Psoas muscle (tissue), 8 donors: ENCODE results near the gene CFAP99. TPM values are rescaled to one million over a fixed set of nuclear protein-coding genes. Genes with fewer than 3 reads are reported as not detected.

Source experiments
- ATAC-seq, 4 donors: fragments of 200-7000 bp; cut with Tn5 transposase; one replicate each; pipeline ENCODE4 v1.9.1; 2020; ENCODE audit warnings: moderate library complexity in 3 of 4, mild to moderate bottlenecking in 2 of 4
- DNase-seq, 2 donors: peaks; one replicate each; pipeline ENCODE4 v3.0.0-alpha.2; 2020
- H3K27ac ChIP-seq: fragments of 200-600 bp; one replicate; pipeline ENCODE4 v1.8.0; 2022
- H3K27me3 ChIP-seq, 3 donors: fragments of 200-600 bp in 1 of 3; one replicate each; pipeline versions ENCODE4 v1.6.1 to v1.8.0; 2013 to 2022; ENCODE audit warnings: low read length in 2 of 3, mild to moderate bottlenecking in 2 of 3, moderate library complexity in 1 of 3; ENCODE audit not compliant: insufficient read depth in 3 of 3
- H3K36me3 ChIP-seq, 2 donors: fragments of 200-600 bp in 1 of 2; one replicate each; pipeline versions ENCODE4 v1.6.1 to v1.8.0; 2013 to 2022; ENCODE audit warnings: low read depth in 1 of 2, mild to moderate bottlenecking in 1 of 2, moderate library complexity in 1 of 2; ENCODE audit not compliant: insufficient read depth in 1 of 2
- H3K4me1 ChIP-seq: fragments of 200-600 bp; one replicate; pipeline ENCODE4 v1.8.0; 2022
- H3K4me3 ChIP-seq: fragments of 200-600 bp; one replicate; pipeline ENCODE4 v1.8.0; 2022; ENCODE audit warnings: mild to moderate bottlenecking
- H3K9me3 ChIP-seq: fragments of 200-600 bp; one replicate; pipeline ENCODE4 v1.8.0; 2022
- WGBS, 3 donors: extraction: QIAGEN DNeasy Blood & Tissue Kit; methylation state at CpG; one replicate each; pipeline versions ENCODE4 v1.1.6 to v1.1.7; 2013; 5-methylcytosine and 5-hydroxymethylcytosine counted together
- intact Hi-C, 2 donors: fragments of 100-400 bp; cut with DNase I; formaldehyde crosslinking; loops; one replicate each; pipeline versions ENCODE4 v1.11.0 to v1.14.2; 2022
- polyA plus RNA-seq, 3 donors: library from polyadenylated mRNA; stranded (reverse); fragments of 200-250 nt; gene quantifications; one replicate each; pipeline ENCODE4 v1.2.3, GENCODE V29; 2013
- total RNA-seq, 4 donors: library from RNA; stranded (reverse); fragmentation: NEBNext Ultra II Directional in 2 of 4; extraction: Animal tissue kit (Norgen Biotek cat#: 25700) in 2 of 4; gene quantifications; one replicate each; pipeline versions ENCODE4 v1.2.1 to v1.2.4, GENCODE V29; 2021 to 2023
- TF ChIP-seq, protein P1 (sequence below): fragments of 200-600 bp; IDR thresholded peaks from one replicate; pipeline ENCODE4 v1.8.0; 2022; ENCODE audit warnings: antibody characterized with exemption
- donor health status: healthy with polysubstance abuse.
- donor health status: DM: no; HTN: no; CAD: no; lungs with moderate emphysema.
- donor health status: Bipolar disorder and iron deficiency.
- donor health status: healthy.
- donor health status: DM: yes; HTN: yes; CAD: no.
- donor health status: DM: no; HTN: no; CAD: no.
- donor health status: DM: no; HTN: no; CAD: no.
- donor health status: DM: yes; HTN: yes; CAD: no.

CFAP99 gene
- total and polyA plus RNA-seq, 7 donors = 0.03 TPM; not detected in 5

DNA sequence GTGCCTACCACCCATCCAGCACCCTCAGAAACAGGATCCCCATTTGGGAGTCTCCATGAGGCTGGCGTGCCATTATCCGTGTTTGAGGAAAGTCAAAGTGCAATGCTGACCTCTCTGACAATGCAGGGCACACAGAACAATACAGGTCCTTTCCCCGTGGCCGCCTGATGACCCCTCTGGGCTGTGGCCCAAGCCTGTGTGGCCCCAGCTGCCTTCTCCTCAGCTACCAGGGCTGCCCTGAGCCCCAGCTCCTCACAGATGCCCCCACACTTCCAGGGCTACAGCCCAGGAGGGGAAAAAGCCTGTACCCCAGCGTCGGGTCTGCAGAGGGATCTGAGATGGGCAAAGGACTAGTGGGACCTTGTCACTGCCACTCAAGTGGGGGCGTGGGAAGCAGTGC, 15.8 kb upstream of the CFAP99 start:
- Histone ChIP-seq H3K9me3 (no peaks in the 10 kb centered on the region), H3K36me3 (no peaks in the 10 kb centered on the region), H3K4me1 (peaks cover 24% of the 10 kb centered on the region), H3K4me3 (peak overlapping the region; percentile 54), H3K27me3 (no peaks in the 10 kb centered on the region), H3K27ac (peak overlapping the region; percentile 71)
- peak in 3 of 4 donors; percentile 31 to 62 (median 33) for ATAC-seq
- TF ChIP-seq, protein P1, sequence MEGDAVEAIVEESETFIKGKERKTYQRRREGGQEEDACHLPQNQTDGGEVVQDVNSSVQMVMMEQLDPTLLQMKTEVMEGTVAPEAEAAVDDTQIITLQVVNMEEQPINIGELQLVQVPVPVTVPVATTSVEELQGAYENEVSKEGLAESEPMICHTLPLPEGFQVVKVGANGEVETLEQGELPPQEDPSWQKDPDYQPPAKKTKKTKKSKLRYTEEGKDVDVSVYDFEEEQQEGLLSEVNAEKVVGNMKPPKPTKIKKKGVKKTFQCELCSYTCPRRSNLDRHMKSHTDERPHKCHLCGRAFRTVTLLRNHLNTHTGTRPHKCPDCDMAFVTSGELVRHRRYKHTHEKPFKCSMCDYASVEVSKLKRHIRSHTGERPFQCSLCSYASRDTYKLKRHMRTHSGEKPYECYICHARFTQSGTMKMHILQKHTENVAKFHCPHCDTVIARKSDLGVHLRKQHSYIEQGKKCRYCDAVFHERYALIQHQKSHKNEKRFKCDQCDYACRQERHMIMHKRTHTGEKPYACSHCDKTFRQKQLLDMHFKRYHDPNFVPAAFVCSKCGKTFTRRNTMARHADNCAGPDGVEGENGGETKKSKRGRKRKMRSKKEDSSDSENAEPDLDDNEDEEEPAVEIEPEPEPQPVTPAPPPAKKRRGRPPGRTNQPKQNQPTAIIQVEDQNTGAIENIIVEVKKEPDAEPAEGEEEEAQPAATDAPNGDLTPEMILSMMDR = no peak
- 31 to 45% (median 39%) methylated on average over 6 to 7 of the region's 7 CpGs for WGBS, 3 donors
- peak in 1 of 2 donors; percentile 44 for DNase-seq
- intact Hi-C loops = loop anchor here in 1 of 2 donors (5.0 kb wide), 2 partner anchors 41 to 136 kb away; no protein-coding TSS in a partner anchor

DNA sequence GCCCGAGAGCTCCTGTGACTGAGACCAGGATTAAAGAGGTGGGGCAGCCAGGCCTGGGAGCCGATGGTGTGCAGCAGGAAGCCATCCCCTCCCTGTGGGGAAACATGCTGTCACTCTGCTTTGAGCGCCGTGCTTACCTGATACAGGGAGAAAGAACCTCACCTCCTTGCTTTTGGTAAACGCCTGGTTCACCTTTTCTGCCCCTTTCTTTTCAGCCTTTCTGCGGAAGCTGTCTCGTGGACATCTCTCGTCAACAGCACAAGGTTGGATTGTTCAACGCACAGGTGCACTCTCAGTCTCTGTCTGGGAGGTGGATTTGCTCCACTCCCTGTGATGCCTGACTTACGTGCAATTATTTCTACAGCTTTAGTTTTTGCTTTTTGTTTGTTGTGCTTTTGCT, 12.3 kb upstream of the CFAP99 start:
- TF ChIP-seq, protein P1 = no peak
- Histone ChIP-seq H3K27ac (no peak overlapping the region), H3K36me3 (no peaks in the 10 kb centered on the region), H3K9me3 (no peaks in the 10 kb centered on the region), H3K4me1 (peaks cover 20% of the 10 kb centered on the region), H3K27me3 (no peaks in the 10 kb centered on the region), H3K4me3 (no peak overlapping the region)
- no peak for ATAC-seq
- WGBS, 3 donors = 77 to 82% (median 77%) methylated on average over 10 of the region's 10 CpGs
- no peak for DNase-seq
- intact Hi-C loops = no loop called here

DNA sequence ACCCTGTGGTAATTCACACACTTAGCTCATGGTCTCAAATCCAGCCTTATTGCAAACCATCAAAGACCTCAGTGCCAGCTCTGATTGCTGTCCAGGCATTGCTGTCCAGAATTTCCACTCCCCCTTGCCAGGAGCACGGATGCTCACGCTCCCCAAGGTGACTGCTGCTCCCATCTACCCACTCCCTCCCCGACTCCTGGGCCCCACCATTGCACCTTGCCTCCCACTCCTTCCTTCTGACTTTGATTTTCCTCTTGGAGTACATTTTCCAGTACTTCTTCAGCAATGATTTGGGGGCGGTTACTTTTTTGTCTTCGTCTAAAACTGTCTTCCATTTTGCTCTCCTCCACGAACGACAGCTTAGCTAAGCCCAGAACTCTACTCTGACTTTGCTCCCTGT, 11.8 kb upstream of the CFAP99 start:
- H3K27ac ChIP-seq = no peak overlapping the region
- intact Hi-C loops = no loop called here
- TF ChIP-seq, protein P1 = no peak
- no peaks in the 10 kb centered on the region for H3K9me3 ChIP-seq
- 41 to 48% (median 44%) methylated on average over 7 of the region's 7 CpGs for WGBS, 3 donors
- H3K27me3 ChIP-seq = no peaks in the 10 kb centered on the region
- no peak for ATAC-seq
- H3K4me3 ChIP-seq = no peak overlapping the region
- no peak for DNase-seq
- peaks cover 15% of the 10 kb centered on the region for H3K4me1 ChIP-seq
- no peaks in the 10 kb centered on the region for H3K36me3 ChIP-seq

DNA sequence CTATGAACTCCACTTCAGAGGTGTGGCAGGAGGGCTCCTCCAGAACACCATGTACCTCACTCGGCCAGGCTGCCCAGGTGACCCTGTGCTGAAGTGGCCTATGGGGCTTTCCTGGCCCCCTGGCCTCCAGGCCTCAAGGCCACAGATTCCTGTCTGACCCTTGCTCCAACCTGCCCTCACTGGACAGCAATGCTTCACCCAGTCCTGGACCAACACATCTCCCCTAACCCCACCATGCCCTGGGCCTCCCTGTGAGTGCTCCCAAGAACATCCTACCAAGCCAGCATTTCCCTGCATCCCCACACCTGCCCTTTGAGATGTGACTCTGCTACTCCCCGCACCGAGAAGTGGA, 10.8 kb upstream of the CFAP99 start:
- 87 to 100% (median 94%) methylated on average over 3 of the region's 3 CpGs for WGBS, 3 donors
- peaks cover 14% of the 10 kb centered on the region for H3K4me1 ChIP-seq
- no peaks in the 10 kb centered on the region for H3K9me3 ChIP-seq
- H3K4me3 ChIP-seq = no peak overlapping the region
- ATAC-seq (no peak), DNase-seq (no peak)
- H3K27me3 ChIP-seq = no peaks in the 10 kb centered on the region
- no peaks in the 10 kb centered on the region for H3K36me3 ChIP-seq
- intact Hi-C loops = no loop called here
- no peak overlapping the region for H3K27ac ChIP-seq
- TF ChIP-seq, protein P1 = no peak

DNA sequence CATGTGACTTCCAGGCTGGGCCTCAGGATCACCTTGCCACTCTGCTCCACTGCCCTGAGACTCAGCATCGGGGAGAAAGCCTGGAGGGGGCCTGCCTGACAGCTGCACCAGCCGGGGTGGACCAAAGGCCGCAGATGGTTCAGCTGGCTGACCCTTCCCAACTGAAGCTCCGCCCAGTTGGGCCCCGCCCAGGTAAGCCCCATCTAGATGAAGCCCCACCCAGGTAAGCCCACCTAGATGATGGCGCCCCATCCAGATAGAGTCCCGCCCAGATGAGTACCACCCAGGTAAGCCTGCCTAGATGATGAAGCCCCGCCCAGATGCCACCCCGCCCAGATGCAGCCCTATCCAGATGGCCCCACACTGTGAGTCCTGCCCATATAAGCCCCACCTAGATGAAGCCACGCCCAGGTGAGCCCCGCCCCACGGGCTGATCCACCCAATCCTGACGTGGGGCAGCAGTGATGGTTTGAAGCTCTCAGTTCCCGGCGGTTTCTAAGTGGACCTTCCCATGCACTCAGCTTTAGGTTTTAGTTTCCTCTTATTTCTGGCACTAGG, 10.3 kb upstream of the CFAP99 start:
- intact Hi-C loops = no loop called here
- peaks cover 13% of the 10 kb centered on the region for H3K4me1 ChIP-seq
- DNase-seq (no peak), ATAC-seq (no peak)
- H3K27me3 ChIP-seq = no peaks in the 10 kb centered on the region
- H3K4me3 ChIP-seq = no peak overlapping the region
- TF ChIP-seq, protein P1 = no peak
- H3K27ac ChIP-seq = no peak overlapping the region
- WGBS, 3 donors = 81 to 82% (median 82%) methylated on average over 15 of the region's 15 CpGs
- H3K9me3 ChIP-seq = no peaks in the 10 kb centered on the region
- H3K36me3 ChIP-seq = no peaks in the 10 kb centered on the region
